HUDEP-2 (cell line): Measurements from ENCODE around the gene BRINP2.

Source experiments
- DNase-seq, 76 experiments: peaks; one replicate each; lab custom pipeline; 2025; ENCODE audit not compliant: unreplicated experiment in 76 of 76; lab: John Stamatoyannopoulos, UW

The BRINP2 gene

GRCh38 chr1:177170756-177171535 is at the start of gene BRINP2:
Gene BRINP2, plus strand, starts transcription at chr1:177170958. Its CDS starts 58,919 bp downstream, at chr1:177229877.
- no peak for DNase-seq

GRCh38 chr1:177122461-177123251 is 48.1 kb upstream of the BRINP2 start:
- no peak for DNase-seq

- DNase-seq = peak in 1 of 76 experiments; percentile 0
Measured at GRCh38 chr1:177124577-177125278, 46.0 kb upstream of the BRINP2 start.

GRCh38 chr1:177126267-177126666 is 44.5 kb upstream of the BRINP2 start:
- no peak for DNase-seq

- DNase-seq = no peak
Measured at GRCh38 chr1:177128665-177129281, 42.0 kb upstream of the BRINP2 start.

GRCh38 chr1:177130451-177130945 is 40.3 kb upstream of the BRINP2 start:
- no peak for DNase-seq

- no peak for DNase-seq
Measured at GRCh38 chr1:177131723-177132122, 39.0 kb upstream of the BRINP2 start.

- no peak for DNase-seq
Measured at GRCh38 chr1:177132141-177132540, 38.6 kb upstream of the BRINP2 start.

- no peak for DNase-seq
Measured at GRCh38 chr1:177133977-177134538, 36.7 kb upstream of the BRINP2 start.

GRCh38 chr1:177135250-177135649 is 35.5 kb upstream of the BRINP2 start:
- DNase-seq = no peak

- no peak for DNase-seq
Measured at GRCh38 chr1:177137814-177138213, 32.9 kb upstream of the BRINP2 start.

GRCh38 chr1:177138347-177138746 is 32.4 kb upstream of the BRINP2 start:
- DNase-seq = no peak

GRCh38 chr1:177142010-177142409 is 28.7 kb upstream of the BRINP2 start:
- no peak for DNase-seq

GRCh38 chr1:177142791-177143271 is 27.9 kb upstream of the BRINP2 start:
- no peak for DNase-seq

- DNase-seq = no peak
Measured at GRCh38 chr1:177145106-177146070, 25.4 kb upstream of the BRINP2 start.

GRCh38 chr1:177146499-177146898 is 24.3 kb upstream of the BRINP2 start:
- DNase-seq = no peak

- DNase-seq = no peak
Measured at GRCh38 chr1:177162243-177162642, 8.5 kb upstream of the BRINP2 start.

GRCh38 chr1:177163844-177164379 is 6.8 kb upstream of the BRINP2 start:
- no peak for DNase-seq
